Hematopoietic multipotent progenitor cell (in vitro differentiated cells): ENCODE data around the gene RAB3B. TPM values are rescaled to one million over a fixed set of nuclear protein-coding genes. Genes with fewer than 3 reads are reported as not detected.
A peak's percentile ranks its signal among the peaks of the same experiment; 100 is the strongest.
"Not testable (repeated sequence)": the region's sequence is repeated elsewhere in the genome, so short reads cannot be mapped to it uniquely, and the experiment has no call there.

ENCODE experiments used
- DNase-seq, 3 donors: peaks; one replicate each; pipeline ENCODE4 v3.0.0-alpha.2; 2011 to 2015; ENCODE audit warnings: low read depth in 2 of 3, low spot score in 2 of 3
- total RNA-seq: library from RNA; depleted of rRNA; stranded (reverse); fragments of >200 nt; gene quantifications from one replicate; pipeline ENCODE4 v1.2.3, GENCODE V29; 2012

Gene RAB3B, protein sequence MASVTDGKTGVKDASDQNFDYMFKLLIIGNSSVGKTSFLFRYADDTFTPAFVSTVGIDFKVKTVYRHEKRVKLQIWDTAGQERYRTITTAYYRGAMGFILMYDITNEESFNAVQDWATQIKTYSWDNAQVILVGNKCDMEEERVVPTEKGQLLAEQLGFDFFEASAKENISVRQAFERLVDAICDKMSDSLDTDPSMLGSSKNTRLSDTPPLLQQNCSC
- under 0.01 TPM for total RNA-seq

DNA sequence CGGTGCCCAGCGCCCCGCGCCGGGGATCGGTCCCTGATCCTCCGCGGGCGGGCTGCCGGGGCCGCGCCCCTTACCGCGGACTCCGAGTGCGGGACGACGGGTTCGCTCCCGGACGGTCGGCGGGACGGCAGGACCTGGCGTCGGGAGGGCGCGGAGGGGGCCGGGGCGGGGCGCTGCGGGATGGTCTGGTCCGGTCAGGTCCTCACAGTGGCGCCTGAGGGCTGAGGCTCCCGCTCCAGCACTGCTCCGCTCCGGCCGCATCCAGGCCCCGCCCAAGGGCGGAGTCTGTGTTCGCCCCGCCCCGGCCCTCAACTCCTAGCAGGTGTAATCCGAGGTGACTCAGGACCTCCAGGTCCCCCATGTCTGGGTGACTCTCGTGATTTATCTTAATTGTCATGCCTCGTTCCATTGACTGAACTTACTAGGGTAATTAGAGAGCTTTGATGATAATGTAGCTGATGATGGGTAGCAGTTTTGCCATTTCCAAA is at the start of gene RAB3B:
Gene RAB3B, minus strand, starts transcription at position 223 of the 488 bp plus-strand sequence. CDS start 13,583 bp downstream, outside the sequence.
- peak; percentile 35 to 63 (median 53) for DNase-seq

DNA sequence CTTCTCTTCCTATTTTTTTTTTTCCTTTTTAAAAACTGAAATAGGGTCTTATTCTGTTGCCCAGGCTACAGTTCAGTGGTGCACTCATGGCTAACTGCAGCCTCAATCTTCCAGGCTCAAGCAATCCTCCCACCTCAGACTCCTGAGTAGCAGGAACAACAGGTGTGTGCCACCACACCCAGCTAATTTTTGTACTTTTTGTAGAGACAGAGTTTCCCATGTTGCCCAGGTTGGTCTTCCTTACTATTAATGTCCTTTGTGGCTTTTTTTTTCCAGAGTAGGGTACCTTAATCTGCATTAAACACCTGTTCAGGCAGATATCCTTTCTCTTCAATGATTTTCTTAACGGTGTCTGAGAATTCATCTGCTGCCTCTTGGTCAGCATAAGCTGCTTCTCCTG is 47.4 kb upstream of the RAB3B start:
- no peak for DNase-seq

DNA sequence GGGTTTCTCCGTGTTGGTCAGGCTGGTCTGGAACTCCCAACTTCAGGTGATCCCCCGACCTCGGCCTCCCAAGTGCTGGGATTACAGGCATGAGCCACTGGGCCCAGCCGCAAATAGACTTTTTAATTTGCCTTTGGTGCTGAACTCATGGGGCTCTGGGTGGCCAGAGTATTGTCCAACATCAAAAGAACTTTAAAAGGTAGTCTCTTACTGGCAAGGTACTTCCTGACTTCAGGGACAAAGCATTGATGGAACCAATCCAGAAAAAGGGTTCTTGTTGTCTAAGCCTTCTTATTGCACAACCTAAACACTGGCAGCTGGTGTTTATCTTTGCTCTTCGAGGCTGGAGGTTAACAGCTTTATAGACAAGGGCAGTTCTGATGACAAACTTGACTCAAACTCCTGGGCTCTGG is 46.9 kb upstream of the RAB3B start:
- DNase-seq: no peak

DNA sequence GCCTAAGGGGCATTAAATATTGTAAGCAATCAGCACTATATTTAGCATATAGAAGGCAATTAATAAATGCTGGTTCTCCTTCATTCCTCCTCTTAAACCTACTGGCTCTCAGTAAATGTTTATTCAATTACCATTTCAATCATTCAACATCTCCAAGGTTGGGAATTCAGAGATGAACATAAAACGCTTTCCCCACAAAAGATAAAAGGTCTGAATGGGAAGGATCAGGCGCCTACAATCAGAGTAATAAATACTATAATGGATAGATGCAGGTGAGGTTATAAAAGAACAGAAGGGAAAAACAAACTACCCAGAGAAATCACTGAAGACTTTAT is 43.5 kb upstream of the RAB3B start:
- no peak for DNase-seq

DNA sequence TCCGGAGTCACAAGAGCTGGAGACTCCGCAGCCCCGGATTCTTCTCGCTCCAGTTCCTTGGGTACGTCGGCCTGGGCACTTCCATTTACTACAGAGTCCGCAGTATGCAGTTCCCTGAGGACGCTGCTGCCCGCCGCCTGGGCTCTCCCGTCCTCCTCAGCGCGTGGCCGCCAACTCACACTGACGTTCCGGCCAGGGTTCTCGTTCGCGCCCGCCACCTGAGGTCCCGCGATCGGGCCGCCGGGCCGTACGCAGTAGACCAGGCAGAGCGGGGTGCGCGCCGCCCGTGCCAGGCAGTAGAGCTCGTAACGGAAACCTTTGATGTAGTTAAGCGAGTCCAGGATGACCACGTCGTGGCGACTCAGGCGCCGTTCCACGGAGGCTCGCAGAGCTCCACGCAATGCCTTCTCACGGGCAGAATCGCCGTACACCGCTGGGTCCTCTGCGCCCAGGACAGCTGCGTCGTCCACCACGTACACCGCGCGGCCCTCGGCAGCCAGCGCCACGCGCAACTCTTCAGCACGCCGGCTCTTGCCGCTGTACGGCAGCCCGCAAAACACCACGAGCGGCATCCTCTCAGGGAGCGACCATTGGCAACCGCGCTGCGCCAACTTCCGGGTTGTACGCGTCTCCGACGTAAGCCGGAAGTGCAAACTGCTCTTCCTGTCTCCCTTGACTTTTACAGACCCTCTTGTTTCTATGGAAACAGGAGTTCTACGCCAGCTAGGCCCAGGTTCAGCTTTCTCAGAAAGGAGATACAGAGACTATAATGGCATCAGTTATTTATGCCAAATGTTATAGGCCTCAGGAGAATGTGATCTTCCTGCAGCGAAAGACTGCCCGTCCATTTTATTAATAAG is 42.9 kb upstream of the RAB3B start, which contains the start of gene KTI12:
Gene KTI12, minus strand, starts transcription at position 621 of the 860 bp plus-strand sequence. Its CDS starts 49 bp downstream, at position 572.
- peak; percentile 76 to 95 (median 94) for DNase-seq

DNA sequence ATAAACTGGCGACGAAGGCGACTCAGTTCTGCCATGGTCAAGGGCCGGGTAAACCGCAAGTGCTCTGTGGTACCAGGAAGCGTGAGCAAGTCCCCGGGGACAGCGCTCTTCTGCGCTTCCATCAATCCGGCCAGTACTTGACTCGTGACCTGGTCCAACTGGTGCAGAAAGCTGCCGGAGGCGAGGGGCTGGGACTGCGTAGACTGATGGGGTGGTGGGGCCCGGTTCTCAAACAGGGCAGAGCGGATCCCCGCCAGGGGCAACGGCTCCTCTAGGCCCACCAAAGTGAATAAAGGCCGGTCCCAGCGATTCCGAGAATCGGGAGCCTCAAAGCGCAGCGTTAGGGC is 42.3 kb upstream of the RAB3B start:
- DNase-seq: no peak

DNA sequence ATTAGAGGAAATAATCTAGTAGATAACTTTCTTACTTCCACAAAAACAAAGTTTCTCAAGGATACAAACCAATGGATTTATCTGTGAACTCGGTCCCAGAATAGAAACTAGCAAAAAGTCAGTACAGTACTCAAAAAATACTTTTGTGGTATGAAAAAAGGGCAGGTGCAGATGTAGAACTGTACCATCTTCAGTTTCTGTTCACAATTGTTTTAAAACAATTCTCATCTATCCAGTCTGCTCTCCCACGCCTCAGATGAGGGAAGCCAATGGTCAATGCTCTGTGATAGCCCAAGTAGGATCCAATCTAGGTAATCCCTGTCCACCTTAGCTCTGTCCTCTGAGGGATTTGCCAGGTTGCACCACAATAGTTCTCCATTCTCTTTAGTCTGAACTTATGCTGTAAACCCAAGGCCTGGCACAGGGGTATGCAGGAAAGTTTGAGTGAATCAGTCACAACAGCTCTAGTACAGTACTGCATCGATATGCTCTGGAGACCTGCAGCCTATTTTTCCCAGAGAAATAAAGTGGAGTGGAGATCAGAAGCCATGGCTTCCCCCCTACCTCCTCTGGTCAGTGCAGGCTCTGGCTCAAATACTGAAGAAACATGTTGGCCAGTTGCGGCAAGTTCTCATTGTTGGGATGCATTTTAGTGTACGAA is 41.8 kb upstream of the RAB3B start:
- DNase-seq: no peak

DNA sequence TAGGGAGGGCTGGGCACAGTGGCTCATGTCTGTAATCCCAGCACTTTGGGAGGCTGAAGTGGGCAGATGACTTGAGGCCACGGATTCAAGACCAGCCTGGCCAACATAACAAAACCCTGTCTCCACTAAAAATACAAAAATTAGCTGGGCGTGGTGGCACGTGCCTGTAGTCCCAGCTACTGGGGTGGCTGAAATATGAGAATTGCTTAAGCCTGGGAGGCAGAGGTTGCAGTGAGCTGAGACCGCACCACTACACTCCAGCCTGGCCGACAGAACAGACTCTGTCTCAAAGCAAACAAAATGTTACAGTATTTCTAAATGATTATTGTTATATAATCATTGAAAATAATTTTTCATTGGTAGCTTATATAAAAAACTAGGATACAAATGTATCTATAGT is 38.3 kb upstream of the RAB3B start:
- DNase-seq: not testable (repeated sequence)

DNA sequence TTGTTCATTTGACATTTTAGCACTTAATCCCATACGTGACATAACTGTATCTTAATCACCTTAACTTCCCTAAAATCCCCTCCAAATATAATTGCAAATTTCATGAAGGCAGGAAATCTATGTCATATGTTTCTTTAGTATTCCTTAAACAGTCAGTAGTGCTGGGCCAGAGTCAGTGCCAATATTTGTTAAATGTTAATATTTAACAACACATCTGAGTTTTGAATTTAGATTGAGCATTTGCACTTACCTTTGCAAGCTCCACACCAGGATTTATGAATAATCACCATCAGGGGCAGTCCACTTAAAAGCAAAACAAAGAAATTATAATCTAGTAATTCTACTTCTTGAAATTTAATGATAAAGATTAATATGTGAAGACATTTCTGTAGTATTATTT is 37.8 kb upstream of the RAB3B start:
- no peak for DNase-seq

DNA sequence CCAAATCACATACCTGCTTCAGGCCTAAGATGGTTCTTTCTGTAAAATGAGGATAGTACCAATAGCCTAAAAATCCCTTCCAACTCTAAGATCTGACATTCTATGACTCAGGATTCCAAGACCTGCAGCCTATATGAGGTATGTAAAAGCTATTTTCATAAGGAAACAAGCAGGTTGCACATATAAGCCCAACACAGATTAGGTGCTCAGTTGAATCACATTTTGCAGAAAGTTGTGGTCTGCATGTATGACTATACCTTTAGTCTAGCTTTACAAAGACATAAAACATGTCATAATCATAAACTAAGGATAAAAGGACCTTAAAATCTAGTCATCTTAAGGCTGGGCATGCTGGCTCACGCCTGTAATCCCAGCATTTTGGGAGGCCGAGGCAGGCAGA is 35.8 kb upstream of the RAB3B start:
- no peak for DNase-seq

DNA sequence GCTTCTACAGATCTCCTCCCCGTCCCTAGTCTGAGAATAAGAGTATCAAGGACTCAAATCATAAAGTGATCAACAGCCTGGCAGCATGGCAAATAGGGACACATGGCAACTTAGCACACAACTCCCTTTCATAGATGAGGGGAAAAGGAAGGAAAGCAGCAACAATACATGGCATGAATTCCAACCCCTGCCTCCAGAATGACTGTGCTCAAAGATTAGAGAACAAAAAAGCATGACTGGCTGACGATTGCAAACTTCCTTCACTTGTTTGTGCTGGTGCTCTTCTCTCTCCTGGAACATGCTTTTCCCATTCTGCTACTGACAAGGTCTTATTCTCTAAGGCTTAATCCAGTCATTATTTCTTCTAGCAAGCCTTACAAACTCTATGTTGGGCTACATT is 31.6 kb upstream of the RAB3B start:
- DNase-seq: no peak

DNA sequence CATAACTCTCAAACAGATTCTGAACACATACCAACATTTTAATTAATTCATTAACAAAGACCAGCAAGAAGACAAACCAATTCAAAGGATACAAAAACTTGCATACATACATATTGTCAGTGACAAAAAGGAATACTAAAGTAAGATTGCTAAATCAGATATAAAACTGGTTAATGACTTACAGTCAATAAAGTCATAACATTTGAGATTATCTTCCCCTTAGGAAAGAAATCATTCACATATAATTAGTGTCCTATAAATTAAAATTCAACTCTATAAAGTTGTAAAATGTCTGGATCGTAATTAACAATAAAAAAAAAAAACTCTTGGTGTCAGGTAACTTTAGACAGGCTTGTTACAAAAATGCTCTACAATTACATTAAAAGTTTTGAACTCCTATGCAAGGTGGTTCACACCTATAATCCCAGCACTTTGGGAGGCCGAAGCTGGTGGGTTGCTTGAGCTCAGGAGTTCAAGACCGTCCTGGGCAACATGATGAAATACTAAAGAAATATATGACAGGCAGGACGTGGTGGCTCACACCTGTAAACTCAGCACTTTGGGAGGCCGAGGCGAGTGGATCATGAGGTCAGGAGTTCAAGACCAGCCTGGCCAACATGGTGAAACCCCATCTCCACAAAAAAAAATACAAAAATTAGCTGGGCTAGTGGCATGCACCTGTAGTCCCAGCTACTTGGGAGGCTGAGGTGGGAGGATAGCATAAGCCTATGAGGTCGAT is 17.7 kb upstream of the RAB3B start:
- no peak for DNase-seq

DNA sequence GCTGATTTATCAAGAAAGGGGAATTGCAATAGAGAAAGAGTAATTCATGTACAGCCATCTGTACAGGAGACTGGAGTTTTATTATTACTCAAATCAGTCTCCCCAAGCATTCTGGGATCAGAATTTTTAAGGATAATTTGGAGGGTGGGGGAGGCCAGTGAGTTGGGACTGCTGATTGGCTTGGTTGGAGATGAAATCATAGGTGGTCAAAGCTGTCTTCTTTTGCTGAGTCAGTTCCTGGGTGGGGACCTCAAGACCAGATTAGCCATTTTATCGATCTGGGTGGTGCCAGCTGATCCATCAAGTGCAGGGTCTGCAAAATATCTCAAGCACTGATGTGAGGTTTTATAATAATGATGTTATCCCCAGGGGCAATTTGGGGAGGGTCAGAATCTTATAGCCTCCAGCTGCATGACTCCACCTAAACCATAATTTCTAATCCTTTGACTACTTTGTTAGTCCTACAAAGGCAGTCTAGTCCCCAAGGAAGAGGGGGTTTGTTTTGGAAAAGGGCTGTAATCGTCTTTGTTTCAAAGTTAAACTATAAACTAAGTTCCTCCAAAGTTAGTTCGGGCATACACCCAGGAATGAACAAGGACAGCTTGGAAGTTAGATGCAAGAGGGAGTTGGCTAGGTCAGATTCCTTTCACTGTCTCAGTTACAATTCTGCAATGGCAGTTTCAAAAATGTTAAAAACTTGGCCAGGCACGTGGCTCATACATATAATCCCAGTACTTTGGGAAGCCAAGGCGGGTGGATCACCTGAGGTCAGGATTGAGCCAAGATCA is 16.9 kb upstream of the RAB3B start:
- no peak for DNase-seq

DNA sequence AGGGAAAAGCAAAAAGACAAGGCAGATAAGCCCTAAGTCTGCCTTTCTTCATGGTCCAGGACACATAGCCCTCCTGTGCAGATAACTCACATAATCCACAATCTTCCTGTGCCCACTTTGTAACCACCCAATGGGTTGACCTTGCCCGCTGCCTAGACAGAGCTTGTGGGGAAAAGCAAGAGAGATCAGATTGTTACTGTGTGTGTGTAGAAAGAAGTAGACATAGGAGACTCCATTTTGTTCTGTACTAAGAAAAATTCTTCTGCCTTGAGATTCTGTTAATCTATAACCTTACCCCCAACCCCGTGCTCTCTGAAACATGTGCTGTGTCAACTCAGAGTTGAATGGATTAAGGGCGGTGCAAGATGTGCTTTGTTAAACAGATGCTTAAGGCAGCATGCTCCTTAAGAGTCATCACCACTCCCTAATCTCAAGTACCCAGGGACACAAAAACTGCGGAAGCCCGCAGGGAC is 15.6 kb upstream of the RAB3B start:
- DNase-seq: not testable (repeated sequence)

DNA sequence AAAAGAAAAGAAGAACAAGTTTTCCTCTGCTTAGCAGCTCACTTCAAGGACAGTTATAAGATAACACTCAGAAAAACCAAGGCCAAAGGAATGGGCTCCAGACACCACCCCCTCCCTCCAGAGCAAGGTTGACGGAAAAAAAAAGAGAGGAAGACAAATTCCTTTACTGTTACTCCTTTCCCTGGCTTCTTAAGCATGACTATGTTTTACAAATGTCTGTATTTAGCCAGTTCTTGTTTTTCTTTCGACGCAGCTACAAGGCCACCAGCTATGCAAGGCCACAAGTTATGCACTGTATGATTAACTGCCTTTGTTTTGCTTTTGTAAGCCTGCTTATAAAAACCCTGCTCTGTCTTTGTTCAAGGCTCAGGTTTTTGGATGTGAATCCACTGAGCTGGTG is 15.0 kb upstream of the RAB3B start:
- not testable (repeated sequence) for DNase-seq

DNA sequence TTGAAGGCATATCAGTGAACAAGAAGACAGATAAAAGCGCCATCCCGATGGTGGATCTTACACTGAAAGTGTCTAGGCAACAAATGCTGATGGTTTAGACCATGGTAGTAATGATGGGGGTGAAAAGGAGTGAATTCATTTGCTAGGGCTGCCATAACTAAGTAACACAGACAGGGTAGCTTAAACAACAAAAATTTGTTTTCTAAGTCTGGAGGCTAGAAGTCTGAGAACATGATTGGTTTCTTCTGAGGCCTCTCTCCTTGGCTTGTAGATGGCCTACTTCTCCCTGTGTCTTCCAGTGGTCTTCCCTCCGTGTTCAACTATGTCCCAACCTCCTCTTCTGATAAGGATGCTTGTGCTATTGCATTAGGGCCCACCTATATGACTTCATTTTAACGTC is 13.4 kb upstream of the RAB3B start:
- no peak for DNase-seq

DNA sequence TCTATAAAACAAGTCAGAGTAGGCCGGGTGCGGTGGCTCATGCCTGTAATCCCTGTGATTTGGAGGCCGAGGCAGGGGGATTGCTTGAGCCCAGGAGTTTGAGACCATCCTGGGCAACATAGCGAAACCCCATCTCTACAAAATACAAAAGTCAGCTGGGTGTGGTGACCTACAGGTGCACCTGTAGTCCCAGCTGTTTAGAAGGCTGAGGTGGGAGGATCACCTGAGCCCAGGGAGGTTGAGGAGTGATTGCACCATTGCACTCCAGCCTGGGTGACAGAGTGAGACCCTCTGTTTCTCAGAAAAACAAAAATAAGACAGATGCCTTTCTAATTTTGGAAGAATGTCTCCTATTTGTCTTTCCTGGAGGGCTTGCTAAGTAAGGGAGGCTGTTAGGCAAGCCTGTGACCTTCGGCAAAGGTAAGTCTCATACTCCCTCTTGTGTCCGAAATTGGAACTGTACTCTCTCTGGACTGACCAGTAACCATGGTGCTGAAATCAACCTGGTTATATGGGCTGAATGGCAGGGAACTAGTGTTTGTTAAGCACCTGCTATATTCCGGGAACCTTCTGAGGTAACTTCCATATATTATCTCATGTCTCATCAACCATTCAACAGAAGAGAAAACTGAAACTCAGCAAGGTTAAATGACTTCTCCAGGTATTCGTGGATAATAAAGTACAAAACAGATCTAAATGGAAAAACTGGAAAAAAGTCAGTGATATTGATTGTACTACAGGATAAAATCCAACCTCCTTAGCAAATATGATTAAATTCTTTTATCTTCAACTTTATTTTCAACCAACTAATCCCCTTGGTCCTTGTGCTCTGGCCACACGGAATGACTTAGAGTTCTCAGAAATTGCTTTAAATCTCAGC is 11.8 kb upstream of the RAB3B start:
- peak; percentile 45 to 90 (median 70) for DNase-seq

DNA sequence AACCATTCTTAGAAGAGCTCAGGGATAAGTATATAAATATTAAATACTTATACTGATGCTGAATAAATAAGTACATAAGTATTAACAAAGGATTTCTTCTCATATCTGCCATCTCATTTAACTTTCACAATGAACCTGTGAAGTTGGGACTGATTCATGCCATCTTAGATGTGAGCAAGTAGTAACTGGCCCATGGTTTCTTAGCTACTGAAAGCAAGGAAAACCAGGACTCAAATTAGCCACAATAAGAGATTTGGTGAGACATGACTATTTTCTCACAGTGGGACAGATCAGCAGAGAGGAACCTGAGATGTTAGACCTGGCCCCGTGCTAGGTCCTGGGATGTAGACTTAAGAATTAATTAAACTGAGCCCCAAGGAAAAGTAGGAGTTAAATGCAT is 8.2 kb upstream of the RAB3B start:
- no peak for DNase-seq

DNA sequence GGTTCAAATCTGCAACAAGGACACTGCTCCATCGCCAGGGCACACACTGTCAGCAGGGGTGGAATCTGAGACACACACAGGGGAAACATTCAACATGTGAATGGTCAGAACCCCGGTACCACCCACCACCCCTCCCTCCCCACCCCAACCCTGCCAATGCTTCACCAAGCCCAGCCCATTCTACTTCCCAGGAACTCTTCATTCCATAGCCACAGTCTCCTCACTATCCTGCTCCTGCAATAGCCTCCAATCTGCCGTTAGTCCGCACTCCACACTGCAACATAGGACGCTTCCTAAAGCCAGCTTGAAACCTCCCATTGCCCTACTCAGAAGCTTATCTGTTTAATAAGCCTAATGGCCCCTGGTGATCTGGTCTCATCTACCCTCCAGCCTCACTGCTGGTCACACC is 7.5 kb upstream of the RAB3B start:
- DNase-seq: no peak
